Uterus (tissue), 2 donors: Measurements from ENCODE around the gene ZFTA.

Experiments
- POLR2A ChIP-seq, 2 donors: fragments of 450-650 bp; IDR thresholded peaks; one replicate each; pipeline ENCODE4 v1.6.1; 2016; ENCODE audit warnings: antibody characterized with exemption in 2 of 2, mild to moderate bottlenecking in 1 of 2, moderate library complexity in 1 of 2
- TF ChIP-seq, protein P1 (sequence below), 4 experiments: fragments of 200-600 bp in 2 of 4; fragments of 450-650 bp in 2 of 4; sonication (generic) in 2 of 4; IDR thresholded peaks; one replicate each; pipeline ENCODE4 v1.5.1; 2016 to 2019; ENCODE audit warnings: antibody characterized with exemption in 4 of 4, mild to moderate bottlenecking in 2 of 4, moderate library complexity in 1 of 4

- TF ChIP-seq, protein P1, sequence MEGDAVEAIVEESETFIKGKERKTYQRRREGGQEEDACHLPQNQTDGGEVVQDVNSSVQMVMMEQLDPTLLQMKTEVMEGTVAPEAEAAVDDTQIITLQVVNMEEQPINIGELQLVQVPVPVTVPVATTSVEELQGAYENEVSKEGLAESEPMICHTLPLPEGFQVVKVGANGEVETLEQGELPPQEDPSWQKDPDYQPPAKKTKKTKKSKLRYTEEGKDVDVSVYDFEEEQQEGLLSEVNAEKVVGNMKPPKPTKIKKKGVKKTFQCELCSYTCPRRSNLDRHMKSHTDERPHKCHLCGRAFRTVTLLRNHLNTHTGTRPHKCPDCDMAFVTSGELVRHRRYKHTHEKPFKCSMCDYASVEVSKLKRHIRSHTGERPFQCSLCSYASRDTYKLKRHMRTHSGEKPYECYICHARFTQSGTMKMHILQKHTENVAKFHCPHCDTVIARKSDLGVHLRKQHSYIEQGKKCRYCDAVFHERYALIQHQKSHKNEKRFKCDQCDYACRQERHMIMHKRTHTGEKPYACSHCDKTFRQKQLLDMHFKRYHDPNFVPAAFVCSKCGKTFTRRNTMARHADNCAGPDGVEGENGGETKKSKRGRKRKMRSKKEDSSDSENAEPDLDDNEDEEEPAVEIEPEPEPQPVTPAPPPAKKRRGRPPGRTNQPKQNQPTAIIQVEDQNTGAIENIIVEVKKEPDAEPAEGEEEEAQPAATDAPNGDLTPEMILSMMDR (IDR thresholded peaks at IDR 0.05): no peak
- TF ChIP-seq POLR2A (IDR thresholded peaks at IDR 0.05): no peak
These were observed 11.4 kb downstream of the ZFTA start for GRCh38 chr11:63756919-63757761.
